ENCODE measurements around the gene SIK3.

GRCh38 chr11:116833816-116834534, 264.3 kb downstream of the SIK3 start:
- TF ChIP-seq POLR2AphosphoS5 (IDR thresholded peaks at IDR 0.05; ENCODE audit: borderline replicate concordance, low read depth, low read length): no peak
- TF ChIP-seq EZH2 (IDR thresholded peaks at IDR 0.05): no peak

Data from SK-N-MC (cell line).